Stimulated activated CD4-positive, alpha-beta T cell treated with anti-CD3 and anti-CD28 coated beads, Interleukin-4, amount 100 ng/mL, for 48 hours (primary cell): Measurements from ENCODE around the gene ASAP3.

Experiments
- DNase-seq, 2 donors: peaks; one replicate each; pipeline ENCODE4 v3.0.0-alpha.2; 2020; ENCODE audit warnings: low read depth in 2 of 2

The ASAP3 gene

GRCh38 chr1:23483321-23484252, at the start of gene ASAP3:
TSS of gene ASAP3 (minus strand) at chr1:23484179. CDS start at chr1:23484133, 46 bp downstream.
- DNase-seq, result no peak

- DNase-seq, result no peak
These were observed 49.5 kb upstream of the ASAP3 start for GRCh38 chr1:23533246-23534023.

GRCh38 chr1:23531562-23532094, 47.6 kb upstream of the ASAP3 start:
- DNase-seq, result no peak

DNA sequence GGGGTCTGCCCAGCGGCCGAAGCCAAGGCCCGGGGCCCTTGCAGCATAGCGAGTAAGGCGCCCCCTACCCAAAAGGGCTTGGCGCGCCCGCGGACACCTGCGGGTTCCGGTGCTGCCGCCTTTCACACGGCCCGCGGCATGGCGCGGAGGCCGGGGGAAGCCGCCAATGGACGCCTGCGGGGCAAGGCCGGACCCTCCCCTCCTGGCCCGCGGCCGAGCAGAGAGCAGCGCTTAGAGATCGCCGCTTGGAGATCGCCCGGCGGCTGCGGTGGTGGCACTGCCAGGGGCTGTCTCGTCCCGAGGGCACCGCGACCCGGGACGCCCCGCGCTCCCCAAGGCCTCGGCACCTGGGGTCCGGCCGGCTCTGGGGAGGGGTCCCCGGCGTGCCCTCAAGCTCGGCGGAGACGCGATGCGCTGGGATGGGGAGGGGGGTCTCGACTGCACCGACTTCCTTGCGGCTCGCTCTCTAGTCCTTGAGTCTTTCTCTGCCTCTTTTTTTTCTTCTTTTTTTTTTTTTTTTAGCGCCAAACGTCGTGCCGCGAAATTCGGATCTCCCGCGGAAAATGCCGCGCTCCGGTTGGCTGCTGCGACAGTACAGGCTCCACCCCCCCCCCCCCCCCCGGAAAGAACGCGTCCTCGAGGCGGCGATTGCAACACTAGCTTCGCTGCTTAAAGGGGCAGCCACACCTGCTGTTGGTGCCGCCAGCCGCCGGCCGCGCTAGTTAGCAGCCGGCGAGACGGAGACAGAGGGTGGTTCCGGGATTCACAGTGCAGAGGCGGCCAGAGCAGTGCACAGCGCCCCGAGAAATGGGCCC, 47.0 kb upstream of the ASAP3 start, which contains the start of gene E2F2:
TSS of gene E2F2 (minus strand) at position 487 of the 815 bp plus-strand sequence. CDS start at position 47, 440 bp downstream.
- peak; percentile 66 to 74 for DNase-seq

- no peak for DNase-seq
These were observed 46.2 kb upstream of the ASAP3 start for GRCh38 chr1:23530087-23530746.

- no peak for DNase-seq
These were observed 45.4 kb upstream of the ASAP3 start for GRCh38 chr1:23529146-23530086.

DNA sequence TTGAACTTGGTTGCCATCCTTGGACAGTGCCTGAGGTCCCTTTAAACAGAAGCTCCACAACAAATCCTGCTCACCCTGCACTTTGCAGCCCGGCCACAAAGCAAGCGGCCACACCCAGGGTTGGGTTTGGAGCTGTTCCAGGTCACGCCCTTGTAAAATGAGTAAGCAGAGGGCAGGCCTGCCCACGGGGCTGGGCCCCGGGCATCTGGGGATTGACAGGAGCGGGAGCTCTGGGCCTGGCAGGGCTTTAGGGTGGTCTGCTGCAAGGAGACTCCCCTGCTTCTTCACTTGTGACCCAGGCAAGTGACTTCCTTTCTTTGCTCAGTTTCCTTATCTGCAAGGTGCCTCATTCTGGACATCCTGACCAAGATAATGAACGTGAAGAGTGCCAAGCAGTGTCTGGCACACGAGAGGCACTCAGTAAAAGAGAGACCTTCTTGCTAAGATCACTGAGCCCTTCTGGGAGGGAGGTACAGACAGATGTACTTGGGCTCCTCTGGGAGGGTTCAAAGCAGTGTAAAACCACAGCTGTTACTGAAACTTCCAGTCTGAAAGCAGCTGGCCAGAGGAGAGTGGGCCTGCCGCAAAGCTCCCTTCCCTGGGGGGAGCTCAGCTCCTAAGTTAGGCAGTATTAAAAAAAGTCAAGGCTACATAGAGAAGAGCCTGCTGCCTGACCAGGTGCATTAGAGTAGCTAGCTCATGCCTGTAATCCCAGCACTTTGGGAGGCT, 44.4 kb upstream of the ASAP3 start:
- DNase-seq, result peak; percentile 70 to 78

GRCh38 chr1:23527900-23528249, 43.9 kb upstream of the ASAP3 start:
- no peak for DNase-seq

DNA sequence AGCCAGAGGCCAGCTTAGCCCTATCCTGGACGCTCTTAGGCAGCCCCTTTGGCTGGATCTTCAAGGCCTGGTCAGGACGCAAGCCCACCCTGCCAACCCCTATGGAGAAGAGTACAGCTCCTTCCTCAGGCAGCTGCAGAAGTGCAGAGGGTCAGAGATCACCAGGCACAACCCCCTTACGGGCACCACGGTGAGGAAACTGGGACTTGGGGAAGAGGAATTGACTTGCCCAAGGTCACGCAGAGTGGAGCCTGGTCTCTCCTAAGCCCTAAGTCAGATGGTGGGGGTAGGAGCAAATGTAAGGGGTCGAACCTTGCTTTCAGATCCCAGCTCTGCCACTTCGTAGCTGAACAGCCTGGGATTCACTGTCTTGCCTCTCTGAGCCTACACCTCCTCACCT, 43.4 kb upstream of the ASAP3 start:
- no peak for DNase-seq

DNA sequence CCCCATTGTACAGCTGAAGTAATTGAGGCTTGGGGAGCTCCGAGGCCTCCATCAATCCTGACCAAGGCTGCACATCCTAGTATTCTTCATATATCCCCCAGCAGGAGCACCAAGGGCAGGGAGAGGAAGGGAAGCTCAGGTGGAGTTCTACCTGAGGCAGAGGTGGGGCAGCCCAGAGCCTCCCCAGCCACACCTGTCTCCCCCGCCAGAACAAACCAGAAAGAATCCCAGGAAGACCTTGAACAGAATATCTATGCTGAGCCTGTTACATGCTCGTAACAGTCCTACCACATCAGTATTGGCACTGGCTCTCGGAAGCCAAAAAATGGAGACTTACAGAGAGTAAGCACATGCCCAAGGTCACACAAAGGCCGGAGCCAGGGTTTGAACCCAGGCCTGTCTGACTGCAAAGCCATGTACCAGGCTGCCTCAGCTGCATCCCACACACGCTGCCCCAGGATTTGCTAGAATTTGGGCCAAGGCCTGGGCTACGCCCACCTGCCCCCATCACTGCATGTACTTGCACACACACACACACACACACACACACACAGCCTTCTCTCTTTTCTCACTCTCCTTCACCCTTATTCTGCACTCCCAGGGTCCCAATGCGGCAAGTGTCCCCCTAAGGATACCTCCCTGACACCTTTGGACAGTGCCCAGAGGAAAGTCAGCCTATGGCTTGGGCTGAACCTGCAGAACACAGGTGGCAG, 42.5 kb upstream of the ASAP3 start:
- no peak for DNase-seq

DNA sequence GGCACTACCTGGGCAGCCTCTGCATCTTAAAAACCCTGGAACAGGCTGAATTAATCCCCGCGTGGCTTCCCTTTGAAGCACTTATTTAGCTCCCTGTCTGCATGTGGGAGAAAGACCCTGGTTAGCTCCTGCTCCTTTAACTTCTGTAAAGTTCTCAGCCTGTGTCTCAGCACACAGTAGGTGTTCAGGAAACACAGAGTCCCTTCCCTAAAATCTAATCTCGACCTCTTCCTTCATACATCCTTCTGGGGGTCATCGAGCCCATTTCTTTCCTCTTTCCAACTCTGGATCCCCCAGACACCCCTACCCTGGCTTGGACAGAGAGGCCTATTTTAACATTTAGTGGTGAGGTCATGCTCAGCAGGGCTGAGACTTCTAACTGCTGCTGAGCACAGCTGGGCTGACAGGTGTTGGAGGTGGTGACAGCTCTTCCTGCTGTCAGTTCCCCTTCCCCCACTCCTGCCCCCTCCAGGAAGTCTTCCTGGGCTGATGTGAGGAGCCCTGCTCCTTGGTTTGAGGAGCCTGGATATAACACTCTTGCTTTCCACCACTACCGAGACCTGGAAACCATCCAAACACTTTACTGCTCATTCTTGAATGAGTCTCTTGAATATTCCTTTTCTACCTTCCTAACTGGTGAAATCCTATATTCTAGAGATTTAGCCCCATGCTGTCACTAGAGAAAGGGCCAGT, 41.7 kb upstream of the ASAP3 start:
- DNase-seq, result no peak

DNA sequence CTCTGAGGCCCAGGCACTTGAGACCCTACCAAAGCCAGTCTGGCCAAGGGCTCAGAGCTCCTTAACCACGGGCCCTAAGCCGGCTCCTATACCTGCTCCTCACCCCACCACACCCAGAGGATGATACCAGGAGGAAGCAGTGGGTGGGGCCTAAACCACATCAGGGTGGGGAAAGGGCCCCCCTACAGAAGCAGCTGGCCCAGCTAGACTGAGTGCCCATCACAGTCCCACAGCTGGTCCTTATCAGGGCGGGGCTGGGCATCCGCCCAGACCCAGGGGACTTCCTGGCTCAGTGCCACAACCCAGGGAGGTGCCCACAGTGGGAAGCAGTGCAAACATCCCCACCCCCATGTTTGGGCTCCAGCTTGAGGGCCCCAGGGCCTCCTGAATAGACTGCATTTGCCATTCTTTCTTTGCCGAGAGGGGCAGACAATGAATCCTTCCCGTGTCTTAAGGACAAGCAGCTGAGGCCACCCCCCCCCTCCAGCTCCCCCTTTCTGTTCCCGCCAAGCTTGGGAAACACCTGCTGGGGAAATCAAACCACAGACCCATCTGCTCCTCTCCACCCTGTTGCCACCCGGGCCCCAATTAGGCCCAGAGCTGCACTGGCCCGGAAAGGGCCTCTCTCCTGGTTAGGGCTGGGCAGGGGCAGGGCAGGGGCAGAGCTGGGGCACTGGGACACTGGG, 40.9 kb upstream of the ASAP3 start:
- no peak for DNase-seq

DNA sequence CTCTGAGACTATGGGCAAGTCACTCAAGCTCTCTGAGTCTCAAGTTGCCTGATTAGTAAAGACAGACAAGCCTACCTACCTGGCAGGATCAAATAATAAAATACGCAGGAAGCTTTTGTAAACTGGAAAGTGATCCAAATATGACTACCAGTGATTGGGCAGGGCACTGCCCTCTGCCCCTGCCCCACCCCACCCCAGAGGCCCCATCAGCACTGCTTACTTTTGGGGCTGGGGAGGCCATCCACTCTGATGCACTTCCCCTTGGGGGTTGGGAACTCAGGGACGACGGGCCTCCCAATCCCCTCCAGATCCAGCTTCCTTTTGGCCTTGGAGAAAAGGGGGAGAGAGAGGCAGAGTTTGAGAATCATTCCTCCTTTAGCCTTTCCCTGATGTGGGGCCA, 40.2 kb upstream of the ASAP3 start:
- no peak for DNase-seq

DNA sequence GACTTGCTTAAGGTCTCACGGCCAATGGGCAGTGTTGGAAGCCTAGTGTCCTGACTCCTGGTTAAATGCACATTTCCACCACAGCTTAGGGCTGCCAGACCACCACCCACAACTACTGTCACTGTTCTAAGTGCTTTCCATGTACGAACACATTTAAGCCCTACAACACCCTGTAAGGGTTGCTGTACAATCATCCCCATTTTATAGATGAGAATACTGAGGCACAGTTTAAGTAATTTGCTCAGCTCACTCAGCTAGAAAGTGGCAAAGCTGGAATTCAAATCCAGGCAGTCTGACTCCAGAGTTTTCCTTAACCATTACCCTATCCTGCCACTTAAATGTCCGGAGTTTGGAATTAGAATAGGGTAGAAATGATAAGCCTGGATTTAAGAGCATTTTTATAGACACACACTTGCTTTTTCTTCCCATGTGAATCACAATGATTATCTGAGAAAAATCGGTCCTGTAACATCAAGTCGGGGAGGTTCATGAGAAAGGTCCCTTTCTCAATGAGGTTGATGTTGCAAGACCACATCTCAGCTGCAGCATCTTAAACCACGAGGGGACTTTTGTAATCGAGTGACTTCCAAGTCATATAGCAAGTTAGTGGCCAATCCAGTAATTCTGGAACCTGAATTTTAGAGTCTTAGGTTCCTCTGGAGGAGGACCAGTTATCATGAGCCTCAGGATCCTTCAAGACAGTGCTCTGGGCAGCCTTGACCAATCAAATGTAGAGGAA, 38.4 kb upstream of the ASAP3 start:
- DNase-seq, result no peak

DNA sequence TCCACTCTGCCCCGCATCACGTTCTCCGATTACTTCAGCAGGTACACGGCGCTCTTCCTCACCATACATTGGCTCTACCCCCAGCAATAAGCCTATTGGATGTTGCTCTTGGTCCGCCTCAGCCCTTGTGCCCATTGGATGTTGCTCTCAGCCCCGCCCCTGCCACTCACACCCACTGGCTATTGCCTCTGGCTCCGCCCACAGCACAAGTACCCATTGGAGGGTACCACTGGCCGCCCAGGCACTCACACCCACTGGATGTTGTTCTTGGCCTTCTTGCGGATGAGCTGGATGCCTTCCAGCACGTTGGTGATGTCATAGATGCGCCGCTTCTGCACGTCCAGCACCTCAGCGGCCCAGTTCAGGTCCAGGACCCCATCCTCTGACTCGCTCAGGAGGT, 37.6 kb upstream of the ASAP3 start:
- DNase-seq, result no peak

- DNase-seq, result no peak
These were observed 33.6 kb upstream of the ASAP3 start for GRCh38 chr1:23517581-23517980.

DNA sequence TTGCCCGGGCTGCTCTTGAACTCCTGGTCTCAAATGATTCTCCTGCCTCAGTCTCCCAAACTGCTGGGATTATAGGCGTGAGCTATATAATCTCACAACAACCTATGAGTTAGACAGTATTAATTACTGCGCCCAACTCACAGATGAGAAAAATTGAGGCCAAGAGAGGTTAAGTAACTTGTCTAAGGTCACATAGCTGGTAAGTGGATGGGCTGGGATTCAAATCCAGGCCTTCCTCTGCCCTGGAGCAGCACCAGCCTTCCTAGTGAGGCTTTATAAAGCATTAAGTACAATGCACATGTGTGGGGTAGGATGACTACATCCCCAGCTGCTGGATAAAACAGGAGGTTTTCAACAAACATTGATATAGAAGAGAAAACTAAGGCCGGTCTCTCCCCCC, 31.9 kb upstream of the ASAP3 start:
- no peak for DNase-seq
